GM12892 (cell line): ENCODE results near the gene BTBD7.

ENCODE experiments used
- POLR2A ChIP-seq: IDR thresholded peaks from 2 replicates; pipeline ENCODE4 v1.6.1; 2011; ENCODE audit warnings: low read depth, low read length, control low read depth
- TAF1 ChIP-seq: IDR thresholded peaks from 2 replicates; pipeline ENCODE4 v1.6.1; 2011; ENCODE audit warnings: low read depth, mild to moderate bottlenecking, control low read depth, low read length, borderline replicate concordance

DNA sequence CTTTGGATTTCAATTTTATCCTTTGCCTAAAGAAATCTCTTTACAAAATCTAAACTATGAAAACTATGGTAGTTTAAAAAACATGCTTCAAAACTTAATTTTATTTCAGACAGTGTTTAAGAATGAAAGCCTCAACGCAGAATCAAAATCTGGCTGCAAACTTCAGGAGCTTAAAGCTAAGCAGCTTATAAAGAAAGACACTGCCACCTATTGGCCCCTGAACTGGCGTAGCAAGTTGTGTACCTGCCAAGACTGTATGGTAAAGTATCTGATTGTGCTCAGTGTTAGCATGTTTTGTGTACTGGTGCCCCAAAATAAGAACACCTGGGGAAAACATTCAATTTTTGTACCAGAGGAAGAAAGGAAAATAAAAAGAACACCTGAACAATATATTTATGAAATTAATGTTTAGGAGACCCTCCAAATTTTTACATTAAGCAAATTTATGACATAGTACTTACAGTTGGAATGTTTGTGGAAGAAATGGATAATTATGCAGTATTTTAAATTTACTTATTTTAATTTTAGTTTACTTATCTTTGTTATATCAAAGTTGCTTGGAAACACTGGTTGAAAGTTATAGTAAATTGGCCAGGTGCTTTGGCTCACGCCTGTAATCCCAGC is 113.6 kb downstream of the BTBD7 start:
- TF ChIP-seq POLR2A (no peak), TAF1 (no peak)
